GM08714 (cell line): ENCODE data around the gene PPL.
"Not testable (repeated sequence)": the region's sequence is repeated elsewhere in the genome, so short reads cannot be mapped to it uniquely, and the experiment has no call there.

ENCODE experiments used
- H3K4me3 ChIP-seq: fragments of 200-500 bp; sonication (Bioruptor generic); 2 replicates; pipeline ENCODE4 v1.5.1; 2014; ENCODE audit warnings: mild to moderate bottlenecking, low read length, inconsistent platforms
- ZNF274 ChIP-seq: IDR thresholded peaks from 2 replicates; pipeline ENCODE4 v1.6.1; 2012; ENCODE audit warnings: mild to moderate bottlenecking, low read depth, low read length

The PPL gene

GRCh38 chr16:4899474-4899846 lies 37.5 kb downstream of the PPL start:
- H3K4me3 ChIP-seq, result no peak overlapping the region
- TF ChIP-seq ZNF274, result no peak

GRCh38 chr16:4898811-4899473 lies 38.0 kb downstream of the PPL start:
- no peak for TF ChIP-seq ZNF274
- H3K4me3 ChIP-seq, result no peak overlapping the region

GRCh38 chr16:4897328-4897727 lies 39.6 kb downstream of the PPL start:
- no peak for TF ChIP-seq ZNF274
- no peak overlapping the region for H3K4me3 ChIP-seq

- H3K4me3 ChIP-seq, result not testable (repeated sequence)
Observed at GRCh38 chr16:4896761-4897160, 40.2 kb downstream of the PPL start.

- H3K4me3 ChIP-seq, result no peak overlapping the region
- TF ChIP-seq ZNF274, result no peak
Observed at GRCh38 chr16:4895366-4895765, 41.6 kb downstream of the PPL start.

GRCh38 chr16:4894276-4895150 lies 42.4 kb downstream of the PPL start:
- TF ChIP-seq ZNF274, result no peak

GRCh38 chr16:4893103-4893862 lies 43.7 kb downstream of the PPL start:
- TF ChIP-seq ZNF274, result no peak
- no peak overlapping the region for H3K4me3 ChIP-seq

More at GRCh38 chr16:4894276-4895150, 42.4 kb downstream of the PPL start:
- H3K4me3 ChIP-seq, result no peak overlapping the region

GRCh38 chr16:4892361-4893102 lies 44.4 kb downstream of the PPL start:
- no peak overlapping the region for H3K4me3 ChIP-seq
- no peak for TF ChIP-seq ZNF274

GRCh38 chr16:4891886-4892216 lies 45.1 kb downstream of the PPL start:
- no peak overlapping the region for H3K4me3 ChIP-seq
- TF ChIP-seq ZNF274, result no peak

GRCh38 chr16:4891097-4891885 lies 45.7 kb downstream of the PPL start:
- no peak overlapping the region for H3K4me3 ChIP-seq
- no peak for TF ChIP-seq ZNF274

- TF ChIP-seq ZNF274, result no peak
Observed at GRCh38 chr16:4890686-4891085, 46.3 kb downstream of the PPL start.

GRCh38 chr16:4890026-4890425 lies 46.9 kb downstream of the PPL start:
- H3K4me3 ChIP-seq, result no peak overlapping the region
- no peak for TF ChIP-seq ZNF274

More at GRCh38 chr16:4890686-4891085, 46.3 kb downstream of the PPL start:
- no peak overlapping the region for H3K4me3 ChIP-seq

- no peak for TF ChIP-seq ZNF274
- no peak overlapping the region for H3K4me3 ChIP-seq
Observed at GRCh38 chr16:4888428-4889135, 48.4 kb downstream of the PPL start.
